Vagina (tissue), 2 donors: ENCODE data around the gene MMP2.

ENCODE experiments used
- POLR2A ChIP-seq, 2 donors: fragments of 450-650 bp; IDR thresholded peaks; one replicate each; pipeline ENCODE4 v1.6.1; 2017; ENCODE audit warnings: antibody characterized with exemption in 2 of 2, mild to moderate bottlenecking in 2 of 2, moderate library complexity in 2 of 2
- TF ChIP-seq, protein P1 (sequence below), 3 experiments: fragments of 450-650 bp in 2 of 3; fragments of 200-600 bp in 1 of 3; sonication (generic) in 1 of 3; IDR thresholded peaks; one replicate each; pipeline ENCODE4 v1.5.1; 2017 to 2019; ENCODE audit warnings: antibody characterized with exemption in 3 of 3, mild to moderate bottlenecking in 2 of 3, moderate library complexity in 2 of 3

DNA sequence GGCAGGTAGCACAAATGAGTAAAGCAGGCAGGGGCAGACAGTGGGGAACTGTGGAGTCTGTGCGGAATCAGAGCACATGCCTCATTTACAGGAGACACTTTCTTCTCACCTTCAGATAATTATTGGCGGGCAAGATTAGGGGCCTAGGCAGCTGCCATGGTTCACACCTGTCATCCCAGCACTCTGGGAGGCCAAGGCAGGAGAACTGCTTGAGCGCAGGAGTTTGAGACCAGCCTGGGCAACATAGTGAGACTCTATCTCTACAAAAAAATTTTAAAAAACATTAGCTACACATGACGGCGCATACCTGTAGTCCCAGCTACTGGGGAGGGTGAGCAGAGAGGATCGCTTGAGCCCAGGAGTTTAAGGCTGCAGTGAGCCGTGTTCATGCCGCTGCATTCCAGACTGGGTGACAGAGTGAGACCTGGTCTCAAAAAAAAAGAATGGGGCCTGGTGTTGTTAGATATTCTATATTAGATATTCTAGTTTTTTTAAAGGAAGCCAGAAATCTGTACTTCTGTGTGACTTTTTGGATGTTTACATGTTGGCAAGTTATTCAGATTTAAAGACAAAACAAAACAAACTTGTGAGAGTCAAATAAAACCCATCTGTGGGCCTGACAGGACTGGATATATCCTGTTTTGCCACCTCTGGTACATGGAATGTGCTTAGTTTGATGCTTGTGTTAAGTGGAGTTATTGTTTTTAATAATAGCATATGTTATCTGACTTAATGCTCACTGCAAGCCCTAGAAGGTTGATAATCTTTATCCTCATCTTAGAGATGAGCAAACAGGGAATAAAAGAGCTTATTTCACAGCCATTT, 24.9 kb downstream of the MMP2 start:
- TF ChIP-seq, protein P1, sequence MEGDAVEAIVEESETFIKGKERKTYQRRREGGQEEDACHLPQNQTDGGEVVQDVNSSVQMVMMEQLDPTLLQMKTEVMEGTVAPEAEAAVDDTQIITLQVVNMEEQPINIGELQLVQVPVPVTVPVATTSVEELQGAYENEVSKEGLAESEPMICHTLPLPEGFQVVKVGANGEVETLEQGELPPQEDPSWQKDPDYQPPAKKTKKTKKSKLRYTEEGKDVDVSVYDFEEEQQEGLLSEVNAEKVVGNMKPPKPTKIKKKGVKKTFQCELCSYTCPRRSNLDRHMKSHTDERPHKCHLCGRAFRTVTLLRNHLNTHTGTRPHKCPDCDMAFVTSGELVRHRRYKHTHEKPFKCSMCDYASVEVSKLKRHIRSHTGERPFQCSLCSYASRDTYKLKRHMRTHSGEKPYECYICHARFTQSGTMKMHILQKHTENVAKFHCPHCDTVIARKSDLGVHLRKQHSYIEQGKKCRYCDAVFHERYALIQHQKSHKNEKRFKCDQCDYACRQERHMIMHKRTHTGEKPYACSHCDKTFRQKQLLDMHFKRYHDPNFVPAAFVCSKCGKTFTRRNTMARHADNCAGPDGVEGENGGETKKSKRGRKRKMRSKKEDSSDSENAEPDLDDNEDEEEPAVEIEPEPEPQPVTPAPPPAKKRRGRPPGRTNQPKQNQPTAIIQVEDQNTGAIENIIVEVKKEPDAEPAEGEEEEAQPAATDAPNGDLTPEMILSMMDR (IDR thresholded peaks at IDR 0.05): no peak
- TF ChIP-seq POLR2A (IDR thresholded peaks at IDR 0.05): no peak
